Measurements from ENCODE around the gene GSAP.

- TF ChIP-seq CTCF (IDR thresholded peaks at IDR 0.05) (no peak), POLR2A (IDR thresholded peaks at IDR 0.05) (no peak)
These were observed 144.4 kb downstream of the GSAP start for GRCh38 chr7:77271766-77272165.
